Measurements from ENCODE around the gene CYP8B1.

CYP8B1 gene

DNA sequence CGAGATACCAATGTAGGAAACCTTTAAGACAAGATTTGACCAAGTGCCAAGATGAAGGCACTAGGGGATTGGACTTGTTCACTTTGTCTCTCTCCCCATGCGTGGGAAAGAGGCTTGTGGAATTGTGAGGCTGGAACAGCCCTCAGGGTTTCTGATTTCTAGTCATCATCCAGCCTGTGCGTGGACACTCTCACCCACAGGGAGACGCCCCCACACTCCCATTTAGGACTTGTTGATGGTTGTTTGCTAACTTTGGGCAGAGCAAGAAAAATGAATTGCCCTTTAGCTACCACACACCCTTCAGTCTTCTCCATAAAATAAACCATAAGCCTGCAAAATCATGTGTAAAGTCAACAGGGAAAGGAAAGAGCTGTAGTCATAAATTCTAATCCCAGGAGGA is 48.0 kb downstream of the CYP8B1 start:
- Histone ChIP-seq H3K4me1 (ENCODE audit: control insufficient read depth, insufficient read depth, low read length) (peaks cover 2% of the 10 kb centered on the region; the same call in 1 of the 2 replicates), H3K4me3 (ENCODE audit: low read length) (no peak overlapping the region), H3K36me3 (ENCODE audit: control insufficient read depth, insufficient read depth, low read length) (no peaks in the 10 kb centered on the region), H3K27ac (ENCODE audit: low read length) (no peak overlapping the region), H3K27me3 (ENCODE audit: control insufficient read depth, insufficient read depth, low read length) (no peaks in the 10 kb centered on the region), H3K9me3 (ENCODE audit: control insufficient read depth, insufficient read depth, low read length) (no peaks in the 10 kb centered on the region)
- DNase-seq (ENCODE audit: low read depth, low spot score), result no peak
- WGBS (ENCODE audit: insufficient coverage, insufficient read length), result no CpG with 5 or more reads among the region's 4 CpGs

GRCh38 chr3:42827023-42827422 is 48.7 kb downstream of the CYP8B1 start:
- Histone ChIP-seq H3K9me3 (ENCODE audit: control insufficient read depth, insufficient read depth, low read length) (no peaks in the 10 kb centered on the region), H3K27ac (ENCODE audit: low read length) (no peak overlapping the region), H3K27me3 (ENCODE audit: control insufficient read depth, insufficient read depth, low read length) (no peaks in the 10 kb centered on the region), H3K4me1 (ENCODE audit: control insufficient read depth, insufficient read depth, low read length) (peaks cover 2% of the 10 kb centered on the region; the same call in 1 of the 2 replicates), H3K36me3 (ENCODE audit: control insufficient read depth, insufficient read depth, low read length) (no peaks in the 10 kb centered on the region), H3K4me3 (ENCODE audit: low read length) (no peak overlapping the region)
- no peak for DNase-seq (ENCODE audit: low read depth, low spot score)

- no peak for DNase-seq (ENCODE audit: low read depth, low spot score)
- Histone ChIP-seq H3K27ac (ENCODE audit: low read length) (no peak overlapping the region), H3K36me3 (ENCODE audit: control insufficient read depth, insufficient read depth, low read length) (no peaks in the 10 kb centered on the region), H3K27me3 (ENCODE audit: control insufficient read depth, insufficient read depth, low read length) (no peaks in the 10 kb centered on the region), H3K4me1 (ENCODE audit: control insufficient read depth, insufficient read depth, low read length) (no peaks in the 10 kb centered on the region), H3K9me3 (ENCODE audit: control insufficient read depth, insufficient read depth, low read length) (no peaks in the 10 kb centered on the region), H3K4me3 (ENCODE audit: low read length) (no peak overlapping the region)
Observed at GRCh38 chr3:42826141-42826540, 49.5 kb downstream of the CYP8B1 start.

DNA sequence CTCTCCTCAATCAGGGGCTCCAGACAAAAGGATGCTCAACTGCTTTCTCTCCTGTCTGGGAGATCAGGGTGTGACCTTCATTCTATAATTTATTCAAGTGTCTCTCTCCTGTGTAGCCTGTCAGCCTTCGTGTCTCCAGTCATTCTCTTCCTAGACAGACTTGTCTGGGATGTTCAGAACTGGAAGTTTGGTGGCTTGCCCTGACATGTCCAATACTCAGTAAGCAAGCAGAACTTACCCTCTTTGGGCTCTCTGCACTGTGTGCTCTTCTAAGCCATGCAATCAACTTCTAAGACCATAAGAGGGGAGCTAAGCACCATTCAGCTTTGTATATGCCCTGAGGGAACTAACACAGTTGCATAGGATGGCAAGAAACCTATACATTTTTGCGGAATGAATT is 52.3 kb downstream of the CYP8B1 start:
- no peak for DNase-seq (ENCODE audit: low read depth, low spot score)
- no peaks in the 10 kb centered on the region for H3K27me3 ChIP-seq (ENCODE audit: control insufficient read depth, insufficient read depth, low read length)
- no peaks in the 10 kb centered on the region for H3K4me1 ChIP-seq (ENCODE audit: control insufficient read depth, insufficient read depth, low read length)
- no peak overlapping the region for H3K4me3 ChIP-seq (ENCODE audit: low read length)
- H3K36me3 ChIP-seq (ENCODE audit: control insufficient read depth, insufficient read depth, low read length), result no peaks in the 10 kb centered on the region
- no peak overlapping the region for H3K27ac ChIP-seq (ENCODE audit: low read length)
- WGBS (ENCODE audit: insufficient coverage, insufficient read length), result no CpG with 5 or more reads among the region's 2 CpGs
- H3K9me3 ChIP-seq (ENCODE audit: control insufficient read depth, insufficient read depth, low read length), result no peaks in the 10 kb centered on the region

- Histone ChIP-seq H3K9me3 (ENCODE audit: control insufficient read depth, insufficient read depth, low read length) (no peaks in the 10 kb centered on the region), H3K4me1 (ENCODE audit: control insufficient read depth, insufficient read depth, low read length) (no peaks in the 10 kb centered on the region), H3K36me3 (ENCODE audit: control insufficient read depth, insufficient read depth, low read length) (no peaks in the 10 kb centered on the region), H3K27ac (ENCODE audit: low read length) (no peak overlapping the region), H3K4me3 (ENCODE audit: low read length) (no peak overlapping the region), H3K27me3 (ENCODE audit: control insufficient read depth, insufficient read depth, low read length) (0 out of 2 replicates have a peak, but pooled peaks cover 2% of the 10 kb centered on the region)
- DNase-seq (ENCODE audit: low read depth, low spot score), result no peak
- WGBS (ENCODE audit: insufficient coverage, insufficient read length), result no CpG with 5 or more reads among the region's 3 CpGs
Observed at GRCh38 chr3:42822828-42823227, 52.9 kb downstream of the CYP8B1 start.

Measured in iPS DF 6.9 (cell line).